Gastroesophageal sphincter (tissue), 3 donors: ENCODE results near the gene TEPSIN.

Experiments used
- POLR2A ChIP-seq, 2 donors: fragments of 450-650 bp; IDR thresholded peaks; one replicate each; pipeline ENCODE4 v1.6.1; 2017; ENCODE audit warnings: antibody characterized with exemption in 2 of 2, mild to moderate bottlenecking in 2 of 2, moderate library complexity in 1 of 2
- TF ChIP-seq, protein P1 (sequence below), 4 experiments: fragments of 200-600 bp in 2 of 4; fragments of 450-650 bp in 2 of 4; sonication (generic) in 1 of 4; IDR thresholded peaks; one replicate each; pipeline ENCODE4 v1.5.1; 2017 to 2019; ENCODE audit warnings: antibody characterized with exemption in 4 of 4, mild to moderate bottlenecking in 2 of 4, moderate library complexity in 2 of 4

DNA sequence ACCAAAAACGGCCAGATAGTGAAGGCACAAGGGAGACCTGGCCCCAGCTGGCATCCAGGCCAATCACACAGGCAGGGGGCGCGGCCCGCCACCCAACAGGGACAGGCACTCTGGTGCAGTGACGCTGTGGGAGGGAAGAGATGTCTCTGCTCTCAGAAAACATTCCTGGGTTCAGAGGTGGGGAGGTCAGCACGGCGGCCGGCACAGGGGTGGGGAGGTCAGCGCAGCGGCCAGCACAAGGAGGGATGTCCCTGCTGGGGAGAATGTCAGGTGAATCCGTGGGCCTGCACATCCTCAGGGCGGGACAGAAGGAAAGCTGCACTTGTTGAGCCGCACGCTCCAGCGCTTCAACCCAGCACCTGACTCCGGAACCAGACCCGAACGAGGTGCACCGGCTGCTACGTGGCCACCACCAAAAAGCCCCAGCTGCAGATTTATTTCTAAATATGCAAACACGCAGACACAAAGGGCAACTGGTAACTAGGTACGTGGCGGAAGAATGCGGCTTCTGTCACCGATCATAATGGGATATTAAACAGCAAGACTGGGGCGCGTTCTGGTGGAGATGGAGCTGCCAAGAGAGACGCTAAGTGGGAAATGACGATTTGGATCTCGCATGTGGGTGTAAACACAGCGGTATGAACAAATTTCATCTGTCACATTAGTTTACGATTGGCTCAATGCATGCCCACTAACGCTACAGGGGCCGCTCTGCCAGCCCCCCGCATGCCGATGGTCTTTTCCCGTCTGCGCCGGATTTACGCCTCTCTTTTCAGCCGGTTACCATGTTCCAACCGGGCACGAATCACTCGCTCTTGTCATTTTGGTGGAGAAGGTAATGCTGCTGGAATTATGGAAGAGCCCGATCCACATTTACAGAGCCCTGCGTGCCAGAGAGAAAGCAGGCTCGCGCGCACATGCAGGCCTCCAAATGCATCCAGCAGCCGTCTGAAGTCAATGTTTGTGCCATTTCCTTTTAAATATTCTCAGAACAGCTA, 40.7 kb upstream of the TEPSIN start:
- TF ChIP-seq, protein P1, sequence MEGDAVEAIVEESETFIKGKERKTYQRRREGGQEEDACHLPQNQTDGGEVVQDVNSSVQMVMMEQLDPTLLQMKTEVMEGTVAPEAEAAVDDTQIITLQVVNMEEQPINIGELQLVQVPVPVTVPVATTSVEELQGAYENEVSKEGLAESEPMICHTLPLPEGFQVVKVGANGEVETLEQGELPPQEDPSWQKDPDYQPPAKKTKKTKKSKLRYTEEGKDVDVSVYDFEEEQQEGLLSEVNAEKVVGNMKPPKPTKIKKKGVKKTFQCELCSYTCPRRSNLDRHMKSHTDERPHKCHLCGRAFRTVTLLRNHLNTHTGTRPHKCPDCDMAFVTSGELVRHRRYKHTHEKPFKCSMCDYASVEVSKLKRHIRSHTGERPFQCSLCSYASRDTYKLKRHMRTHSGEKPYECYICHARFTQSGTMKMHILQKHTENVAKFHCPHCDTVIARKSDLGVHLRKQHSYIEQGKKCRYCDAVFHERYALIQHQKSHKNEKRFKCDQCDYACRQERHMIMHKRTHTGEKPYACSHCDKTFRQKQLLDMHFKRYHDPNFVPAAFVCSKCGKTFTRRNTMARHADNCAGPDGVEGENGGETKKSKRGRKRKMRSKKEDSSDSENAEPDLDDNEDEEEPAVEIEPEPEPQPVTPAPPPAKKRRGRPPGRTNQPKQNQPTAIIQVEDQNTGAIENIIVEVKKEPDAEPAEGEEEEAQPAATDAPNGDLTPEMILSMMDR (IDR thresholded peaks at IDR 0.05) = no peak
- TF ChIP-seq POLR2A (IDR thresholded peaks at IDR 0.05) = no peak
